Gastroesophageal sphincter (tissue), 4 donors: ENCODE results near the gene SLC9C1. TPM values are rescaled to one million over a fixed set of nuclear protein-coding genes. Genes with fewer than 3 reads are reported as not detected.

ENCODE experiments used
- ATAC-seq: fragments of 150-250 bp; one replicate; pipeline ENCODE4 v1.9.1; 2016; ENCODE audit warnings: mild to moderate bottlenecking, moderate library complexity
- H3K27ac ChIP-seq, 4 donors: fragments of 200-600 bp; sonication (generic) in 3 of 4; 1 replicate in 3 of 4; 2 replicates in 1 of 4; pipeline ENCODE4 v1.5.1; 2016 to 2019
- H3K27me3 ChIP-seq: fragments of 200-600 bp; sonication (generic); one replicate; pipeline ENCODE4 v1.5.1; 2019
- H3K36me3 ChIP-seq, 2 donors: fragments of 200-600 bp; sonication (generic); one replicate each; pipeline ENCODE4 v1.5.1; 2019; ENCODE audit warnings: control low read depth in 1 of 2
- H3K4me1 ChIP-seq, 3 donors: fragments of 200-600 bp; sonication (generic); 1 replicate in 2 of 3; 2 replicates in 1 of 3; pipeline ENCODE4 v1.5.1; 2016 to 2019; ENCODE audit warnings: control low read depth in 2 of 3
- H3K4me3 ChIP-seq, 2 donors: fragments of 200-600 bp; sonication (generic); one replicate each; pipeline ENCODE4 v1.5.1; 2019; ENCODE audit warnings: mild to moderate bottlenecking in 1 of 2, moderate library complexity in 1 of 2
- H3K9me3 ChIP-seq, 3 donors: fragments of 200-600 bp; sonication (generic); one replicate each; pipeline ENCODE4 v1.5.1; 2017 to 2019; ENCODE audit warnings: control low read depth in 2 of 3
- EP300 ChIP-seq: sonication (generic); formaldehyde crosslinking; IDR thresholded peaks from one replicate; pipeline ENCODE4 v1.6.1; 2017; ENCODE audit warnings: antibody characterized with exemption, mild to moderate bottlenecking
- POLR2A ChIP-seq, 2 donors: fragments of 450-650 bp; IDR thresholded peaks; one replicate each; pipeline ENCODE4 v1.6.1; 2017; ENCODE audit warnings: antibody characterized with exemption in 2 of 2, mild to moderate bottlenecking in 2 of 2, moderate library complexity in 1 of 2
- POLR2AphosphoS5 ChIP-seq: sonication (generic); formaldehyde crosslinking; IDR thresholded peaks from one replicate; pipeline ENCODE4 v1.6.1; 2017; ENCODE audit warnings: antibody characterized with exemption
- WGBS, 2 donors: methylation state at CpG; one replicate each; pipeline ENCODE4 v1.1.5; 2018; ENCODE audit warnings: low coverage in 1 of 2; 5-methylcytosine and 5-hydroxymethylcytosine counted together
- total RNA-seq, 4 donors: library from RNA; depleted of rRNA; stranded (reverse); fragments of >200 nt; gene quantifications; one replicate each; pipeline ENCODE4 v1.1.0, GENCODE V29; 2016
- TF ChIP-seq, protein P1 (sequence below), 4 experiments: fragments of 200-600 bp in 2 of 4; fragments of 450-650 bp in 2 of 4; sonication (generic) in 1 of 4; IDR thresholded peaks; one replicate each; pipeline ENCODE4 v1.5.1; 2017 to 2019; ENCODE audit warnings: antibody characterized with exemption in 4 of 4, mild to moderate bottlenecking in 2 of 4, moderate library complexity in 2 of 4

The SLC9C1 gene
- total RNA-seq, 4 donors from 2014 or later, result 0.15 TPM; not detected in 3

DNA sequence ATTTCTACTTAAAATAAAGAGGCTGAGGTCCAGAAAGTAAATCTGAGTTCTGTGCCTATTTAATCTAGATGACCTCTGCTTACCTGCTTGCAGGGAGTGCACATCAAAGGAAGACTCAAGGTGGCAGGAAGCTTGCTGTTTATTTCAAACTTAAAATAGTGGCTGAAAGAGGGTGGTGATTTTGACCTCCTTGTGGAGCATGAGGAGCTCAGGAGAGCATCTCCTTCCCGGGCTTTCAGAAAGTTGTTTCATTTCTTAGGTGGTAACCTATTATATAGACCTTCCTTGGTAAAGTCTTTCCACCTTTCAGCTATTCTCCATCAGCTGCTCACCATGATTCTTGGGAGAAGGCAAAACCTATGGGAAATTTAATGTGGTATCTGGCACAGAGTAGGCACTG is 161.5 kb downstream of the SLC9C1 start:
- H3K27ac ChIP-seq, result no peak overlapping the region
- H3K4me1 ChIP-seq, result no peaks in the 10 kb centered on the region
- H3K4me3 ChIP-seq, result no peak overlapping the region
- H3K27me3 ChIP-seq, result no peaks in the 10 kb centered on the region
- no peaks in the 10 kb centered on the region for H3K9me3 ChIP-seq
- no peaks in the 10 kb centered on the region for H3K36me3 ChIP-seq
- no peak for TF ChIP-seq POLR2A (IDR thresholded peaks at IDR 0.05)
- TF ChIP-seq EP300, result no peak
- TF ChIP-seq POLR2AphosphoS5, result no peak
- TF ChIP-seq, protein P1, sequence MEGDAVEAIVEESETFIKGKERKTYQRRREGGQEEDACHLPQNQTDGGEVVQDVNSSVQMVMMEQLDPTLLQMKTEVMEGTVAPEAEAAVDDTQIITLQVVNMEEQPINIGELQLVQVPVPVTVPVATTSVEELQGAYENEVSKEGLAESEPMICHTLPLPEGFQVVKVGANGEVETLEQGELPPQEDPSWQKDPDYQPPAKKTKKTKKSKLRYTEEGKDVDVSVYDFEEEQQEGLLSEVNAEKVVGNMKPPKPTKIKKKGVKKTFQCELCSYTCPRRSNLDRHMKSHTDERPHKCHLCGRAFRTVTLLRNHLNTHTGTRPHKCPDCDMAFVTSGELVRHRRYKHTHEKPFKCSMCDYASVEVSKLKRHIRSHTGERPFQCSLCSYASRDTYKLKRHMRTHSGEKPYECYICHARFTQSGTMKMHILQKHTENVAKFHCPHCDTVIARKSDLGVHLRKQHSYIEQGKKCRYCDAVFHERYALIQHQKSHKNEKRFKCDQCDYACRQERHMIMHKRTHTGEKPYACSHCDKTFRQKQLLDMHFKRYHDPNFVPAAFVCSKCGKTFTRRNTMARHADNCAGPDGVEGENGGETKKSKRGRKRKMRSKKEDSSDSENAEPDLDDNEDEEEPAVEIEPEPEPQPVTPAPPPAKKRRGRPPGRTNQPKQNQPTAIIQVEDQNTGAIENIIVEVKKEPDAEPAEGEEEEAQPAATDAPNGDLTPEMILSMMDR (IDR thresholded peaks at IDR 0.05), result no peak
- no peak for ATAC-seq
- WGBS, 2 donors, result 100% methylated on average over 1 of the region's 1 CpG

DNA sequence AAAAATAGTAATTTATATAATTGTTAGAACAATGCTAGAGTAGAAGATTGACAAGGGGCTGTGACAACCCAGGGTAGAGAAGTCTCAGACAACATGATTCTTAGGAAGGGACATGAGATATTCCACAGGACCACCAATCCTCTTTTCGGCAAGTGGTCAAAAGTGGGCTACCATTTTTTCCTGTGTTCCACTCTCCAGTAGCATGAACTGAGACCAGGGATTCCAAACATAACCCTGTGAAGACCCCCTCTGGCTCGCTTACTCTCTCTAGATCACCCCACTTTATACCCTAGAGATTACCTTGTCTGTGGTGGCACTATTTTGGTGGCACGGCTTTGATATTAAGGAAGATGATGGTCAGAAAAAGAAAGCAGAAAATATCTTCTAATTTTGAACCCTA is 161.9 kb downstream of the SLC9C1 start:
- WGBS, 2 donors, result 92% methylated on average over 3 of the region's 3 CpGs; no CpG with 5 or more reads in 1 of the 2 donors
- H3K27me3 ChIP-seq, result no peaks in the 10 kb centered on the region
- H3K4me1 ChIP-seq, result no peaks in the 10 kb centered on the region
- H3K27ac ChIP-seq, result no peak overlapping the region
- H3K9me3 ChIP-seq, result no peaks in the 10 kb centered on the region
- ATAC-seq, result no peak
- TF ChIP-seq, protein P1 (IDR thresholded peaks at IDR 0.05), result no peak
- TF ChIP-seq EP300 (no peak), POLR2A (IDR thresholded peaks at IDR 0.05) (no peak), POLR2AphosphoS5 (no peak)
- H3K4me3 ChIP-seq, result no peak overlapping the region
- H3K36me3 ChIP-seq, result no peaks in the 10 kb centered on the region

DNA sequence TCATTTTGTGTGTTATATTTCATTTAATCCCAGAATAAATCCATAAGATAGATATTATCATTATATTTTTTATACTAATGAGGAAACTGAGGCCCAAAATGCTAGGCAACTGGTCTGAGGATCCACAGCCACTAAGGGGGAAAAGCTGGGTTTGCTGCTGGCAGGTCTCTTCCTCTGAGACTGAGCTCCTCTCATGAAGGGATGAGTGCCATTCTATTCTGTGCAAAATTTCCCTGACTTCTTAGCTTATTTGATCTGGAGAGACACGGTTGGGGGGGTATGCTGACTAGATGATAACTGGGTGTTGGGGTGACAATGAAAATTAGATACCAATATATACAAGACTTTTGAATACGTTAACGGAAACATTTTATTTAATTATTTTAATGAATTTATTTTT is 162.9 kb downstream of the SLC9C1 start:
- Histone ChIP-seq H3K9me3 (no peaks in the 10 kb centered on the region), H3K4me1 (no peaks in the 10 kb centered on the region), H3K4me3 (no peak overlapping the region), H3K36me3 (no peaks in the 10 kb centered on the region), H3K27ac (no peak overlapping the region), H3K27me3 (no peaks in the 10 kb centered on the region)
- ATAC-seq, result no peak
- TF ChIP-seq EP300 (no peak), POLR2A (IDR thresholded peaks at IDR 0.05) (no peak), POLR2AphosphoS5 (no peak)
- TF ChIP-seq, protein P1 (IDR thresholded peaks at IDR 0.05), result no peak
- WGBS, 2 donors, result 92 to 100% methylated on average over 3 of the region's 3 CpGs

DNA sequence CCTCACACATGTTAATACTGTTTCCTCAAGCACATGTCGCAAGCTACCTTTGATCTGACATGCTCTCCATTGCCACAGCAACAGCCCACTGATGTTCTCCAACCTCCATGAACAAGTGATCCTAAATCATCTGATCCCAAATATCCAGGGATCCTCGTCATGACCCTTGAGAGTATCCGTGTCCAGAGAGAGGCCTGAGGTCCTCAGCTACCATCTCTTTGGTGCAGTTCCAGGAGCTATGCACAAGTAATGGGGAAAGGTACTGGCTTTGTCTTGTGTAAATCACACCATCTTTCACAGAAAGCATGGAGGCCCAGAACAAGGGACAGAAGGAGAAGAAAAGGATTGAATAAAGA is 163.4 kb downstream of the SLC9C1 start:
- TF ChIP-seq POLR2AphosphoS5, result no peak
- no peak for TF ChIP-seq EP300
- TF ChIP-seq, protein P1 (IDR thresholded peaks at IDR 0.05), result no peak
- TF ChIP-seq POLR2A (IDR thresholded peaks at IDR 0.05), result no peak
- Histone ChIP-seq H3K9me3 (no peaks in the 10 kb centered on the region), H3K36me3 (no peaks in the 10 kb centered on the region), H3K4me1 (no peaks in the 10 kb centered on the region), H3K27ac (no peak overlapping the region), H3K4me3 (no peak overlapping the region), H3K27me3 (no peaks in the 10 kb centered on the region)
- no peak for ATAC-seq
- 93% methylated on average over 3 of the region's 3 CpGs; no CpG with 5 or more reads in 1 of the 2 donors for WGBS, 2 donors

DNA sequence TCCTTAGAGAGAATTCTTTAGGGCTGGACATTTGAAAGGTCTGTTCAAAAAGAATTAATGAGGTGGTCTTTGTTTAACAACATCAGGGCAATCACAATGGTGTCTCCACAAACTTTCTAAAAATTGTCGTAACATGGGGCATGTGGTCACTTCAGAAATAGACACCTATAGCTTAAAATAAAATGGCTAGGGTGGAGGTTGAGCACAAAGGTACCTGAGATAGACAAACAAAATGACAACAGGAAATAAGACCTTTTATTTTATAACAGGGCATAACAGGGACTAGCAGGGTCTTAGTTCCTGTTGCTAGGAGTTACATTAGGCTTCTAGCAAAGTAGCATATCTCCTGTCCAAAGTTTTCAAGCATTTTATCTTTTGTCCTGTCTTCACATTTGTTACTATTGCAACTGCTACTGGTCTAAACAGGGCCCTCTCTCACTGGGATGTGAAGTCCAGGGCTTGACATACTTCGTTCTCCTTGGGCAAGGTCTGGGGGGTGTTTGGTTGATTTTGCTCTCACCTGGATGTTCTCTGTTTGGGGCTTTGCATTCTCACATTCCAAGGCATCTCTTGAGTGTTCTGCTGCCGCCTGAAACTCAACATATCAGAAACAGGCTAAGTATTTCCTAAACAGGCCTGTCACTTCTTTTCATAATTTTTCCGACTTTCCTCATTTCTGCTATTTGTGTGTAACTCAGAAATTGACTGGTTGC is 163.9 kb downstream of the SLC9C1 start:
- no peak for ATAC-seq
- Histone ChIP-seq H3K4me3 (no peak overlapping the region), H3K4me1 (no peaks in the 10 kb centered on the region), H3K27me3 (no peaks in the 10 kb centered on the region), H3K27ac (no peak overlapping the region), H3K36me3 (no peaks in the 10 kb centered on the region), H3K9me3 (no peaks in the 10 kb centered on the region)
- TF ChIP-seq EP300, result no peak
- no peak for TF ChIP-seq POLR2AphosphoS5
- no peak for TF ChIP-seq POLR2A (IDR thresholded peaks at IDR 0.05)
- TF ChIP-seq, protein P1 (IDR thresholded peaks at IDR 0.05), result no peak
- 86 to 97% methylated on average over 3 to 4 of the region's 4 CpGs for WGBS, 2 donors
